IMR-90 (cell line): ENCODE data around the gene SH3RF2.

ENCODE experiments used
- CTCF ChIP-seq: conservative IDR thresholded peaks from 2 replicates; pipeline ENCODE4 v1.5.1; 2012; ENCODE audit warnings: mild to moderate bottlenecking, low read depth, low read length, improper control_type of control experiment
- POLR2A ChIP-seq: IDR thresholded peaks from 2 replicates; pipeline ENCODE4 v1.6.1; 2012; ENCODE audit warnings: mild to moderate bottlenecking, low read depth, low read length

- TF ChIP-seq CTCF (no peak), POLR2A (no peak)
These were observed 14.3 kb upstream of the SH3RF2 start for GRCh38 chr5:145922059-145922458.
